PC-9 (cell line): ENCODE measurements around the gene TNRC6C.

Experiments used
- CTCF ChIP-seq: fragments of 200-600 bp; sonication (generic); conservative IDR thresholded peaks from 2 replicates; pipeline ENCODE4 v1.6.1; 2017; ENCODE audit warnings: mixed run types, antibody characterized with exemption, mild to moderate bottlenecking, moderate library complexity
- EZH2 ChIP-seq: fragments of 200-600 bp; sonication (generic); IDR thresholded peaks from 2 replicates; pipeline ENCODE4 v1.8.0; 2017; ENCODE audit warnings: antibody characterized with exemption, low read depth

- TF ChIP-seq CTCF: no peak
- no peak for TF ChIP-seq EZH2
Observed at GRCh38 chr17:78130090-78130436, 171.6 kb downstream of the TNRC6C start.
